Activated effector memory CD4-positive, alpha-beta T cell treated with anti-CD3 and anti-CD28 coated beads, Interleukin-2, amount 50 U/mL, for 16 hours (primary cell): Measurements from ENCODE around the gene ATP8A2.
"Not testable (repeated sequence)": the region's sequence is repeated elsewhere in the genome, so short reads cannot be mapped to it uniquely, and the experiment has no call there.

Experiments used
- DNase-seq: peaks from one replicate; pipeline ENCODE4 v3.0.0-alpha.2; 2020

Gene ATP8A2

GRCh38 chr13:25371875-25372283 is at the start of gene ATP8A2:
Gene ATP8A2, plus strand, starts transcription at chr13:25371974. Its CDS starts 239 bp downstream, at chr13:25372213.
- no peak for DNase-seq

DNA sequence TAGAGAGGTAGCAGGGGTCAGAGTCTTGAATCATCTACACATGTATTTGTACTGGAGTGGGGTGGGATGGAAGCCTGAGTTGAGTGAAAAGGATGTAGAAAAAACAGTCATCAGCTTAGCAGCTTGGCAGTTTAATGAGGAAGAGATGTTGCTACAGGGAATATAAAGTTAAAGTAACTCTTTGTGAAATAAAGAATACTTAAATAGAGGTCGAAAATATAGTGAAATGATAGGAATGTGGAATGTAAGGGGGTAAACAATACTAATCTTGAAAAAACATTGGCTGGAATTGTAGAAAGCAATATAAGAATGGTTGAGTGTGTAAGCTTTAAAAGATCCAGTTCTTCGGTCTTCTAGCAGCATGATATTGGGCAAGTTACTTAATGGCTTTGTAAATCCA is 47.7 kb upstream of the ATP8A2 start:
- no peak for DNase-seq

DNA sequence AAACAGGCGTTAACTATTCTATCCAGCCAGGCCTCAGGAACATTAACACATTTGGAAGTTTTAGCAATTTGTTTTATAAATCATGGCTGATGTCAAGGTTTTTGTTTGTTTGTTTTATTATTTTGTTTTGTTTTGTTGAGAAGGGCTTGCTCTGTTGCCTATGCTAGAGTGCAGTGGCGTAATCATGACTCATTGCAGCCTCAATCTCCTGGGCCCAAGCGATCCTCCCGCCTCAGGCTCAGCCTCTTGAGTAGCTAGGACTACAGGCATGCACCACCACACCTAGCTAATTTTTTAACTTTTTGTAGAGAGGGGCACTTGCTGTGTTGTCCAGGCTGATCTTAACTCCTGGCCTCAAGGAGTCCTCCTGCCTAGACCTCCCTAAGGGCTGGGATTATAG is 42.1 kb upstream of the ATP8A2 start:
- no peak for DNase-seq

- no peak for DNase-seq
Observed at GRCh38 chr13:25330541-25330940, 41.2 kb upstream of the ATP8A2 start.

DNA sequence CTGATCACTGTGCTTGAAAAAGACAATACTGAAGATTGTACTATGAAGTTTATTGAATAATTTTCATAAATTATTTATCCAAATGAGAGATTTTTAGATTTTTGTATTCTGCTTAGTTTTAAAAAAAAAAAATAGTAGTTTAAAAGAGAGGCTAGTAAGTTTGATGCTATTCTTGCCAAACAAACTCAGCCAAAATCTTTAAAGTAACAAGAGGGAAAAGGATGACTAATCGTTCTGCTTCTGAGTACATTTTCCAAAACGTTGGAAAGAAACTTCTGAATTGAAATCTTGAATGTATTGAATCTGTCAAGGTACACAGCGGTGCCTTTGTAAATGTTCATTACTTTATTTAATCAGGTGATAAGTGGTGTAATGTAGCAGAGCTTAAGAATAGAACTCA is 35.9 kb upstream of the ATP8A2 start:
- no peak for DNase-seq

DNA sequence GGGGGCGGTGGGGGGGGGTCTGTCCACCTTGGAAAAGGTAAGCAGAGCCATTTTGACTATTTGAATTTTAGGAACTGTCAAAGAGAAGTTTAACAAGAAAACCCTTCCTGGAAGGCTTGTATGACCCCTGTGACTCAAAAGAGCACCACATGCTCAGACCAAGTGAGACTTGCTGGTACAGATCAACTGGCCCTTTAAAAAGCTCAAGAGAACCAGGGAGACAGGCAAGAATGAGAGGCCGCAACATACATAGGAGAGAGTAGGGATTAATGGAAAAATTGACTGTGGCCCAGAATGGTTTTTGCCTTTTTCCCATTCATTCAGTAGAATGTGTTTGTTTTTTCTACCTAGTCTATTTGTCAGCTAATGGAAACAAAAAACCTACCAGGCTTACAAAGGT is 26.2 kb upstream of the ATP8A2 start:
- no peak for DNase-seq

DNA sequence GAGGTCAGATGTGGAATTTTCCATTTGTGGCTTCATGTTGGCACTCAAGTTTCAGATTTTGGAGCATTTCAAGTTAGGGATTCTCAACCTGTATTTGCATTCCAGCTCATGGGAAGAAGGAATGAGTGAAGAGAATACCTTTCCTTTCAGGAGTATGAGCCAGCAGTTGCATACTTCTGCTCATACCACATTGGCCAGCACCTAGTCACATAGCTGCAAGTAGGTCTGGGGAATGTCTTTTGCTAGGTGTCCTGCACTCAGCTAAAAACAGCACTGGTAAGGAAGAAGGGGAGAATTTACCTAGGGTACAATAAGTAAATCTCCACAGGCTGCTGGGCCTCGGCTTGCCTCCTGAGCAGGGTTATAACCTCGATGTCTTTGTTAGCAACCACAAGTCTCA is 24.6 kb upstream of the ATP8A2 start:
- DNase-seq = no peak

- no peak for DNase-seq
Observed at GRCh38 chr13:25351404-25351803, 20.4 kb upstream of the ATP8A2 start.

GRCh38 chr13:25352230-25352629 is 19.5 kb upstream of the ATP8A2 start:
- no peak for DNase-seq

DNA sequence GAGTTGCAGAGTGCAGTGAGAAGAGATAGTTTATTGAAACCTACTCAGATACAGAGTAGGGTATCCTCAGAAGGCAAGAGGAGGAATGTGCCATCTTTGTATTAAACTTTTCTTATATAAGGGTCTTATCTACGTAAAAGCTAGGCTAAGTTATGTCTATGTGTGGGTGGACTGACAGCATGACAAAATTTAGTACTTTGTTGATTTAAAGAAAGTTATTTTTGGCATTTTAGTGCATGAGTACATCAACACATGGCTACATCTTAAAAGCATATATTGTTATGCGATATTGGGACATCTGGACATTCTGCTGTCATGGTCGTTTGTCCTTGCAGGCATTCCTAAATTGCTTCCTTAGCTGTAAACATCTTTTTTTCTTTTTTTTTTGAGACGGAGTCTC is 19.0 kb upstream of the ATP8A2 start:
- DNase-seq = no peak

- no peak for DNase-seq
Observed at GRCh38 chr13:25353344-25353743, 18.4 kb upstream of the ATP8A2 start.

DNA sequence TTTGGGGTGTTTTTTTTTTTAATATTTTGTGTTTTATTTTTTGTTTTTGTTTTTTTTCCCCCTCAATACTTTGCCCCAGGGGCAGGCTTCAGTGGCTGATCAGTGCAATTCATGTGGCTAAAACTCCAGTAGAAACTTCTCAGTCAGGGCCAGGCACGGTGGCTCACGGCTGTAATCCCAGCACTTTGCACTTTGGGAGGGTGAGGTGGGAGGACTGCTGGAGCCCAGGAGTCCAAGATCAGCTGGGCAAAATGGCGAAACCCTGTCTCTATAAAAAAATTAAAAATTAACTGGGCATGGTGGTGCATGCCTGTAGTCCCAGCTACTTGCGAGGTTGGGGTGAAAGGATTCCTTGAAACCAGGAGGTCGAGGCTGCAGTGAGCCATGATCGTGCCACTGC is 17.4 kb upstream of the ATP8A2 start:
- DNase-seq = no peak

GRCh38 chr13:25360443-25360842 is 11.3 kb upstream of the ATP8A2 start:
- not testable (repeated sequence) for DNase-seq

GRCh38 chr13:25365720-25366235 is 6.0 kb upstream of the ATP8A2 start:
- no peak for DNase-seq

DNA sequence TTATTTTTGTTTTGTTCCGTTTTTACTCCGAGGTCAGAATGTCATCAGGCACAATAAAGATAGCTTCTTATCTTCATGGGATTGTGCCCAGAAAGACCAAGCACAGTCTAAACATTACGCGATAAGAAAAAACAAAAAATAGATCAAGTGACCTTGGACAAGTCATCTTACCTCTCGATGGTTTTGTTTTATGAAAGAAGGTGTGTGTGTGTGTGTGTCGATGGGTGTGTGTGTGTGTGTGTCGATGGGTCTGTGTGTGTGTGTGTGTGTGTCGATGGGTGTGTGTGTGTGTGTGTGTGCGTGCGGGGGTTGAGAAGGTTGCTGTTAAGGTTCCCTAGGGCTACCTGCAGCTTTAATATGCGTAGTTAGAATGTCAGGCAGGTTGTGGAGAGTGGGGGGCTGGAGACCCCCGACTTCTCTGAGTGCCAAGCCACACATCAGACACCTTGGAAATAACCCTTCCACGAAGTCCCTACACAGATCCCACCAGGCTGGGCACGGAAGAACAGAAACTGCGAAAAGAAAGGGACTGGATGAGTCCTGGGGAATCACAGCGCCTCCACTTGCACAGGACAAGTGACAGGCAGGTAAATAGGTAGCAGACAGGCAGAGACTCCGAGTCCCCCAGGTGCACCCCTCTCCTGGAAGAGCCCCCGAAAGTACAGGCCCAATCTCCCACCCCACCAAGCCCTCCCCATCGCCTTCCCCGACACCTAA is 458 bp upstream of the ATP8A2 start:
- DNase-seq = no peak

- no peak for DNase-seq
Observed at GRCh38 chr13:25372284-25373081, 709 bp downstream of the ATP8A2 start.

DNA sequence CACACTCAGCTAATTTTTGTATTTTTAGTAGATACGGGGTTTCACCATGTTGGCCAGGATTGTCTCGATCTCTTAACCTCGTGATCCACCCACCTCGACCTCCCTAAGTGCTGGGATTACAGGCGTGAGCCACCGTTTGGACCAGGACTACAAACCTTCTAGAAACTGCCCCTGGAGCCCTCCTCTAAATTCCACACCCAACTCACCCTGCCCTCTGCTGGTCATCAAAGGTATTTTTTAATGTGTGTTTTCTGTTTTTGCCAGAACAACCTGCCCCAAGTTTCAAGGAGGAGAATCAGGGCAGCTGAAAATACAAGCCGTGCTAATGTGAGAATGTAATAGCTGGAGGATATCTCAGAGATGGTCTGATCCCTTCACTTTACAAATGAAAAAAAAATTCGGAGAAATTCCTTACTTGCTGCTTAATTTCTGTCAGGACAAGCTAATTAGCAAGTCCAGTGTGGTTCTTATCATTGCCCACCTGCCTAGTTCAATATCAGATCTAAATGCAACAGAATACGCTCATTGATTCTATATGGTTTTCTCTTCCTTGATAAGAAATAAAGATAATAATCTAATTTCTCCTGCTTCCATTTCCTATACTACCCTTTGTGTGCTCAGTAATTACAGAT is 4.1 kb downstream of the ATP8A2 start:
- peak; percentile 67 for DNase-seq

DNA sequence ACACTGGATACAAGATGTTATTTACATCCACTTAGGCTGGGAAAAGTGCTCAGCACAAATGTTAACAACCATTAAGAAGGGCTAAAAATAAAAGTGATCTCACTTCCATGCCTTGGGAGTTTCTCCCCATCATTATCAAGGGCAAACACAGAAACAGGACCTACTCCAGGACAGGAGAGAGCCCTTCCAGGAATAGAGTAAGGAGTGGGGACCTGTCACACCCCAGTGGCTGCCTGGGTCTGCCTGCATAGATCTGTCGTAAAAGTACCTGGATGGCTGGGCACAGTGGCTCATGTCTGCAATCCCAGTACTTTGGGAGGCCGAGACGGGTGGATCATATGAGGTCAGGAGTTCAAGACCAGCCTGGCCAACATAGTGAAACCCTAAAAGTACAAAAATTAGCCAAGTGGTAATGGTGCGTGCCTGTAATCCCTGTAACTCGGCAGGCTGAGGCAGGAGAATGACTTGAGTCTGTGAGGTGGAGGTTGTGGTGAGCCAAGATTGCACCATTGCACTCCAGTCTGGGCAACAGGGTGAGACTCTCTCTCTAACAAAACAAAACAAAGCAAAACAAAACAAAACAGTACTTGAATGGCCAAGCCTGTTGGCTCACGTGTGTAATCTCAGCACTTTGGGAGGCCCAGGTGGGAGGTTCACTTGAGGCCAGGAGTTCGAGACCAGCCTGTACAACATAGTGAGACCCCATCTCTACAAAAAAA is 5.6 kb downstream of the ATP8A2 start:
- DNase-seq = no peak

DNA sequence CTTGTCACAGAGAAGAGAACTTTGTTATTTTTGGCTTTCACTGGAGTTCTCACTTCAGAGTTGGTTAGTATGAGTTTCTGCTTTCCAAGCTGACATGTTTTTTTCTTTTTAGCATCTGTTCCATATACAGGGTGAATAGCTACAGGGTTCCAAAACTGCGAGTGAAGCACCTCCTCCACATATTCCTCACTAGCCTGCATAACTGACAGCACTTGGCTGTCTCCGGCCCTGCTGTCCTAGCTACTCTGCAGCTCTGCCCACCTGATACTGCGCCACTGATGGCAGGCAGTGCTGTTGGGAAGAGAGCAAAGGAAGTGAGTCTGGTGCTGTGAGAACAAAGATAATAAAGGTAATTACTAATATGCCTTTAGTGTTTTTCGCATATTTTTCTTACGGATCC is 6.8 kb downstream of the ATP8A2 start:
- no peak for DNase-seq

DNA sequence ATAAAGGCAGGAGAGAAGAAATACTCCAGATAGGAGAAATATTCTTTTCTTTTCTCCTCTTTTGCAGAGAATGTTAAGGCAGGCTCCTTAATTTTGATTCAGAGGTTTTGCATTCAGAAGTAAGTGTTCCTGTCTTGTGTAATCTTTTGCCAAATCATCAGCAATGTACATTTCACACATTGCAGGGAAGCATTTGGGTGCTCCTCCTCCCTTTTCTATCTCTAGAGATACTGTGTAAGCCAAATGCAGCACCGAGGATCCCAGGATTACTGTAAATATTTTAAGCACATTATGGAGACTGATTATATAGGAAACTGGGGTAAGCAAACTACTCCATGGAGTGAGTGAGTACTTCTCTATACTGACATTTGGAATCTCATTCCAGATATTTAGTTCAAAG is 7.2 kb downstream of the ATP8A2 start:
- DNase-seq = no peak

DNA sequence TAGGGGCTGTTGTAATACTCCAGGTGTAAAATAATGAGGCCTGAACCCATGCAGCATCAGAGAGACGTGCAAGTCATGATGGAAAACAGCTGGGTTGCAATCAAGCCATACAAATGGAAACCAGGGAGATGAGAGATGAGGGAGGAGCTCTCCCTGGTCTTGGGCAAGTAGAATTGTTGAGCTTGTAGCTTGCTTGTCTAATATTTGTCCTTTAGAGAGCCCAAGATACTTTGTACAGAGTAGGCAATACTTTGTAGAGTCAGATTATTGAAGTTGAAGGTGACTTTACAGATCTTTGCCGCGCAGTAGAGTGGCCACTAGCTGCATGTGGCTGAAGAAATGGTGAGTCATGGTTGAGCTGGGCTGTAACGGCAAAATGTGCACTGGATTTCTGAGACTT is 8.3 kb downstream of the ATP8A2 start:
- no peak for DNase-seq

DNA sequence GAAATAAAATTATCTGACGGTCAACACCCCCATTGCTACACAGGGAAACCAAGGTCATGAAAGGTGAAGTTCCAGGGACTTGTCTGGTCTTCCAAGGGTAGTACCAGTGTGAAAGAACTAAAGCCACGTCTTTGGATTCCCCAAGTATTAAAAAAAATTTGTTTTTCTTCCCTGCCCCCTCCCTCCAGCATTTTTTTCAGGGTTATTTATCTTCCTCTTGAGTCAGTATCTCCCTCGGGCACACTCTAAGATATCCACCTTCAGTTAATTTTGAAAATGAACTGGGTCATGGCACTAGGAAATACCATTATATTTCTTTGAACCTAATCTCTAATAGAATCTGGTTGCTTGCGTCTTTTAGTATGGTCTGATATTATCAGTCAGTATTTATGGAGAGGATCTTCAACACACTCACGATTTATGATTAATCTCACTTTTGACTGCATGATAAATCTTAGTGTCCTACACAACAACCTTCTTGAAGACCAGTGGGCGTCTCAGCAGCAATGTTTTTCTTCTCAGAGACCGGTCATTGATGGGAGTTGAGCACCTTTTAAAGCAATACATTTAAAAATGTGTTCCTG is 9.1 kb downstream of the ATP8A2 start:
- no peak for DNase-seq
